Measurements from ENCODE around the gene RIMS4.

RIMS4 gene

GRCh38 chr20:44762466-44763140 is 47.7 kb downstream of the RIMS4 start:
- no peak for DNase-seq (ENCODE audit: low spot score)

GRCh38 chr20:44761423-44761822 is 48.9 kb downstream of the RIMS4 start:
- DNase-seq (ENCODE audit: low spot score): no peak

- DNase-seq (ENCODE audit: low spot score): no peak
Observed at GRCh38 chr20:44759595-44759994, 50.8 kb downstream of the RIMS4 start.

GRCh38 chr20:44758247-44759101 is 51.9 kb downstream of the RIMS4 start:
- DNase-seq (ENCODE audit: low spot score): no peak

GRCh38 chr20:44756956-44757355 is 53.4 kb downstream of the RIMS4 start:
- DNase-seq (ENCODE audit: low spot score): no peak

GRCh38 chr20:44756011-44756688 is 54.2 kb downstream of the RIMS4 start:
- no peak for DNase-seq (ENCODE audit: low spot score)

- no peak for DNase-seq (ENCODE audit: low spot score)
Observed at GRCh38 chr20:44754554-44754953, 55.8 kb downstream of the RIMS4 start.

- DNase-seq (ENCODE audit: low spot score): no peak
Observed at GRCh38 chr20:44752099-44752931, 58.0 kb downstream of the RIMS4 start.

- DNase-seq (ENCODE audit: low spot score): no peak
Observed at GRCh38 chr20:44750081-44750805, 60.1 kb downstream of the RIMS4 start.

GRCh38 chr20:44748005-44748370 is 62.4 kb downstream of the RIMS4 start:
- DNase-seq (ENCODE audit: low spot score): no peak

GRCh38 chr20:44747166-44748004 is 63.0 kb downstream of the RIMS4 start:
- peak; percentile 88 for DNase-seq (ENCODE audit: low spot score)

- no peak for DNase-seq (ENCODE audit: low spot score)
Observed at GRCh38 chr20:44746367-44747165, 63.8 kb downstream of the RIMS4 start.

GRCh38 chr20:44745598-44746366 is 64.6 kb downstream of the RIMS4 start, which contains the start of gene KCNK15:
Gene KCNK15 (plus strand): TSS chr20:44745865. CDS start chr20:44745911, 46 bp downstream.
- DNase-seq (ENCODE audit: low spot score): no peak

GRCh38 chr20:44745122-44745597 is 65.2 kb downstream of the RIMS4 start:
- DNase-seq (ENCODE audit: low spot score): no peak

- no peak for DNase-seq (ENCODE audit: low spot score)
Observed at GRCh38 chr20:44743916-44744655, 66.3 kb downstream of the RIMS4 start.

- no peak for DNase-seq (ENCODE audit: low spot score)
Observed at GRCh38 chr20:44743080-44743701, 67.2 kb downstream of the RIMS4 start.
